HG03025 (cell line): ENCODE data around the gene DLGAP5.
A peak's percentile ranks its signal among the peaks of the same experiment; 100 is the strongest.

Source experiments
- ATAC-seq: cut with Tn5 transposase; IDR thresholded peaks from one replicate; pipeline ENCODE4 v1.9.1; 2021; ENCODE audit warnings: mild to moderate bottlenecking, moderate library complexity; ENCODE audit not compliant: unreplicated experiment, low FRiP score

Gene DLGAP5

DNA sequence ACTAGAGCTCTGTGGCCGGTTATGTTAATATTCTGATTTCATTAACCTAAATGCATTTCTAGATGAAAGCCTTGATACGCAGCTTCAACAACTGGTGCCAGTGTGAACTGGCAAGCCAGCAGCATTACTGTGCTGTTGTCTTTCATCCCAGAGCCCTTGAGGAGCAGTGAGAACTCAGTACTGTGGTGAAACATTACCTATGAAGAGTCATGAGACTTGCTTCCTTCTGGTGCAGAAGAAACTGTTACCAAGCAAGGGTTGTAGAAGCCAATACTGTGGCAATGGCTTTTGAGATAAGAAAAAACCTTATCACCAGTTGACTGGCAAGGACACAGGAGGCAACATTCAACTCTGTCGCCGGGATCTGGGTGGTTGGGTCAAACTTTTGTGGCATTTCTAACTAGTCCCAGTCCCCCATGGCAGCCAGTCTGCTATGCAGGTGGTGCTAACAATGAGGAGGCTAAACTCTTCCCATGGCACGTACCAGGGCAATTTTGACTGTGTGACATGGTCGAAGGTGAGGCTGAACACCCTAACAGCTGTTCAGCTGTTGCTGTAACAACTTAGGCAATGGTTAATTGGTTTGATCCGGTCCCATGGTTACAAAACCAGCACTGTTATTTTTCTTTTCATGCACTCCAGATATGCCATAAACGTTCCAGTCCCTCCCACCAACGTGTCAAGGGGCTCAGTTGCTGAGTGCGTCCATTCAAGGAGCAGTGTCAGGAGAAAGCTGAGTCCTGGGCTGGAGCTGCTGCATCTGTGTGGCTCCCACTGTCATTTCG is 74.9 kb downstream of the DLGAP5 start:
- no peak for ATAC-seq

DNA sequence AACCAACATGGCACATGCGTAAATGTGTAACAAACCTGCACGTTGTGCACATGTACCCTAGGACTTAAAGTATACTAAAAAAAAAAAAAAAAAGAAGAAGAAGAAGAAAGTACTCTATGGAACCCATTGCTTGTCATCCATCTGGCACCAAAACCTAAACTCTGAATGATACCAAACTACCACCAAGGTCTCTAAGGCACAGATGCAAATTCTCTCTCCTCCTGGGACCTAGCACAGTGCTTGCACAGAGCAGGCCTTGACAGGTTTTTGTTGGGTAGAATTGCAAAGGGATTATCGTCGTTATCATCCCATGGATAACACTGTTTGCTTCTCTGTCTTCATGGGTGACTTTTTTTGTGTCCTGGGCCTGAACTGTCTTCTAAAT is 75.5 kb downstream of the DLGAP5 start:
- no peak for ATAC-seq

DNA sequence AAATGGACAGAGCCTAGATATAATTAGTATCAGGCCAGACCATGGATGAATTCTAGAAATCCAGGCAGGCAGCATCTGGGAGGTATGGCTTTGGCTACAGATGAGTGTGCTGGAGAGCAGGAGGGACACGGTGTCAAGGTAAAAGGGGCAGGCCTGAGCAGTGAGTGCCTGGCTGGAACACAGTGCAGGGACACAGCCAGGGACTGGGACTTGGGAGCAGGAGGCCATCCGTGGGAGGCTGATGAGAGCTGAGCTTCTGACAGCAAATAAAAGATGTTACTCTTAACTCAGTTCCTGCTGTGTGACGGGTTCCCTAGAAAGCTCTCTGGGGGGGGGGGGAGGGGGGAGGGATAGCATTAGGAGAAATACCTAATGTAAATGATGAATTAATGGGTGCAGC is 75.9 kb downstream of the DLGAP5 start:
- no peak for ATAC-seq

DNA sequence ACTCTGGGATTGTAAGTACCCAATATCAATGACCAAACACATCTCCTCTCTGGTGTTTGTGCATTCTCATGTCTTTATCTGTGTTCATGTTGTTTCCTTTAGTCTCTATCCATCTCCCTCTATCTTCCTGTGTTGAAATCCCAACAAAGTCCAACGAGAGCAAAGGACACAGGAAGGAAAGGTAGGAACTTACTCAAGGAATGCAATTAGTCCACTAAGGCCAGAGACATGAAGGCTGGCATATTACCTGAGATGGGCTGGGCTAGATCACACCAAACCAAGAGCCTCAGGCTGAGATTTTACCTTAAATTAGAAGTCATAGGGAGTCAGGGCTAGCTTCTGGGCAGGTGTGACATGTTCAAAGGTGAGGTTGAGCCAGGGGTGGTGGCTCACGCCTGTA is 76.7 kb downstream of the DLGAP5 start:
- no peak for ATAC-seq

DNA sequence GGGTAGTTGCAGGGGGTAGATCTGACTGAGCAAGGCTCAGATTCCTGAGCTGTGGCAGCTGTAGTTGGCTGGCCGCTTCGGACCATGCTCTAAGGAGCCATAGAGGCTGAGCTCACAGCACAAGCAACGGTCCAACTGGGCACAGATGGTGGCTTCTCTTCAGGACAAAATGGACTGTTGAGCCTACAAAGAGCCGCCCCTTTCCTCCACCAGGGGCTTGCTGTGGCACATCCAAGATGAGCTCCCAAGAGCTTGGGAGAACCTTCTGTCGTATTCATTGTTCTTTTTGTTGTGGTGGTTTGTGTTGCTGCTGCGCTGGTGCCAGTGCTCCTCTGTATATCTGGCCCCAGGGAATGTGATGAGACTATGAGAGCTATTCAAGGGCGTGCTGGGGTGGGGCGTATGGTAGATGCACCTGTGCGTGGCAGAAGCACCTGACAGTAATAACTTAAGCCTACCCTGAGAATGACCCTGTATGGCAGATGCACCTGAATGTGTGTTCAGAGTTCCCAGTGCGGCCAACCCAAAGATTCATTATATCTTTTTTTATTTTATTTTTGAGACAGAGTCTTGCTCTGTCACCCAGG is 80.2 kb downstream of the DLGAP5 start:
- ATAC-seq: no peak

DNA sequence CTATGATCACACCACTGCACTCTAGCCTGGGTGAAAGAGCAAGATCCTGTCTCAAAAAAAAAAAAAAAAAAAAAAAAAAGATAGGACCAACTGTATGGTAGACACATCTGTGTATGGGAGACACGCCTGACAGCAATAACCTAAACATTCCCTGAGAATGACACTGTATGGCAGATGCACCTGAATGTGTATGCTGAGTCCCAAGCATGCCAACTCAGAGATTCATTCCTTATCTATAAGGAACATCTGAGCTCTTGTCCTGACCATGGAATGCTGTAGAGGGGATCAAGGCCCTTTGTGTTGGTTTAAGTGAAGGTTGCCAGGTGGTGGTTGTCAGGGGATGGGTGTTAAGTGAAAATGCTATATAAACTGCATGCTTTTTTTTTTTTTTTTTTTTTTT is 81.5 kb downstream of the DLGAP5 start:
- ATAC-seq: no peak

DNA sequence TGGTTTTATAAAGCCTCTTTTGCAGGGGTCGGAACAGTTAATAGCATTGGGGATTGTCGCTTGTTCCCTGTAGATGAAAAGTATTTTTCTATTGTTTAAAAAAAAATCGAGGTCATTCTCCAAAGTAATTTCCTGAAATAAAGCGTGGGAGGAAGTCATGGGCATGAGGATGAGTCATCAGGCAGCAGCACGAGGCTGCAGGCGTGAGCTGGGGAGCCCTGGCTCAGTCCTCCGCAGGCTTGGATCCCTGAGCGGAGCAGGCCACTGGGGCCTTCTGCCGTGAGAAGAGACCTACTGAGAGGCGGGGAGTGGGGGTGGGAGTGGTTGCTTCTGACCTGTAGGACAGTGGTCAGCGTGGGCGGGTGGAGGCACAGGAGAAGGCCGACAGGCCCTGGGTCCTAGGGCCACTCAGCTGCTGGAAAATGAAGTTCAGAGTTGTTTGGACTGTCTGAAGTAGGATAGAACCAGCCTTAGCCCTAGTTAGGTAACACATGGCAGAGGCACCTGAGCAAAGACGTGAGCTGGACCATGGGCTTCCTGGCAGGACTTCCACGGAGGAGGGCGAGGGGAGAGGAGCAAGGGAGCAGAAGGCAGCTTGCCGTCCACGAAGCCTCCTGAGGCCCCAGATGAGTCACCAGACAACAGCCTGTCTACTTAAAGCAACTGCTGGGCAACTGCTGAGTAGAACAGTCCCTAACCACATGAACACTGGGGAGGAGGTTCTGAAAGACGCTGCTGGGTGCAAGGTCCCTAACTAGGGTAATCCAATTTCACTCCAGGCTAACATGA is 83.4 kb downstream of the DLGAP5 start:
- no peak for ATAC-seq

DNA sequence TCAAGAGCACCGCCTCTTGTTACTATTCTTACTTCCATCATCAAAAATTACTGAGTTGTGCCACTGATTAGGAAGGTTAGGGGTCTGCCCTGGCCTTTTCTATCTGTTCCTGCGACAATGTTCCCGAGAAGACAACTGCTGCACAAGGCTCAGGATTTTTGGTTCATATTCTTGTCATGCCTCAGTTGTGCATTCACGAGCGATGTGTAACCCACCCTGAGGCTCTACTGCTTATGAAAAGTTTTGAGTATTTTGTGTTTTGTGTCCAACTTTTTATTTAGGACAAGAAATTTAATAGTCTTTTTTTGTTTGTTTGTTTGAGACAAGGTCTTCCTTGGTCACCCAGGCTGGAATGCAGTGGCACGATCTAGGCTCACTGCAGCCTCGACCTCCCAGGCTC is 85.4 kb downstream of the DLGAP5 start:
- no peak for ATAC-seq

DNA sequence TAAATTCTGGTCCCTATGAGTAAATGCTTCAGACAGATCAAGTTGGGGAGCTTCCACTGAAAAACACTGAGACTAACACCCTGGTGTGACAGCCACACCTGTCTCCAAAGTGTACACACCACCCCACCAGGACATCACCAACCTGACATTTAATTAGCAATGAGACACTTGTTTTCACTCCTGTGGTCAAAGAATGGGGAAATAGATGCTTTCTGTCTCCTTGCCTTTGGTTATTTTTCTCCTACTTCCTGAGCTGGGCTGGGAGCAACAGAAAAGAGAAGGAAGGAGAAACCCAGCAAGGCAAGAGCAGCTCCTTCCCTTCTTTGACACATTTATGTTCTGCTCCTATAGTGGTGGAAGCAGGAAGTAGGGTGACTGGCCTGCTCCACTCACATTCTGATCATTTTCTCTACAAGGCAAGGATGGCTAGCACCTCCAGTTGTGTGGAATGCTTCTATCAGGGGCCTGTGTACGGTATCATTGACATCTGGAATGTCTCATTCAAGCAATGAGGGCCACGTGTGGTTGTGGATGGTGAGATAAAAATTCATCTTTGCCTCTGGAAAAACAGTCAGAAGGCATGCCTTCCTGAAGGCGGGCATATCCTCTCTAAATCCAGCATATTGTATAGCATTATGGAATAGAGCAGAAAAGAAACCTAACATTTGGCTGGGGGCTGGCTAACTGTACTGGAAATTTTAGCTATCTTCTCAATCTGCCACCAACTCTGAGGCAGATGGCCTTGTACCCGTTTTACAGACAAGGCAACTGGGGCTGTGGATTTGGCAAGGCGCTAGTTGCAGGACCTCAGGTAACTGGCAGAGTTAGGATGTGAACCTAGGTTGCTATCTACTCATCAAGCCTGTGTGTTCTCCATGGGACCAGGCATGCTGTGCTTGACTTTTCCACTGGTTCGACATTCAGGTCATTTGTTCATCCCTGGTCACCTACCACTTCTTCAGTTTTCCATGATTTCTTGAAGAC is 87.1 kb downstream of the DLGAP5 start:
- no peak for ATAC-seq

DNA sequence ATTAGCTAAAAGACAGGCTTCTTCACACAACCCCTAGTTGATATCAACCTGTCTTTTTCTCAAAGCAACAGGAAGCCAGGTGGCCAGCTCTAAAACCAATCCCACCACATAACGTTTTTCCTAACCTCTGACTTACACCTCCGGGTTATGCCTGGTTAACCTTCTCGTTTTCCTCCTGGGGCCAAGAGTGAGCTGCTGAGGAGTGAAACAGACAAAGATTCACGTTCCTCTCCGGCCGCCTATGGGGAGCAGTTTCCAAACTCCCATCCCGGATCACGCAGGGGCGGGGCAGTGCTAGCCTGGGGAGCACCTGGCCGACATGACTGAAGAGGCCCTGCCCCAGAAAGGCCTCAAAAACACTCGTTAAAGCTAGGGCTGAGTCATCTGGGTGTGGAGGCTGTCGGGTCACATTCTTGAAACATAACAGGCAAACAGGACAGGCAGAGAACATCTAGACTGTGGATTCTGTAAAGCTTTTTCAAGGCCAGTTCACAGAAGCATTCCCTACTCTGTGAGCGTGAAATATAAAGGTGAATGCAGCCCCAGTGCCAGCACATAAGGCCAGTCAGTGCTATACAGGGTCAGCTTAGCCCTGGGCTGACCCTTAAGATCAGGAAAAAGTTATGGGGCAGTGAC is 88.3 kb downstream of the DLGAP5 start:
- ATAC-seq: peak; percentile 32

DNA sequence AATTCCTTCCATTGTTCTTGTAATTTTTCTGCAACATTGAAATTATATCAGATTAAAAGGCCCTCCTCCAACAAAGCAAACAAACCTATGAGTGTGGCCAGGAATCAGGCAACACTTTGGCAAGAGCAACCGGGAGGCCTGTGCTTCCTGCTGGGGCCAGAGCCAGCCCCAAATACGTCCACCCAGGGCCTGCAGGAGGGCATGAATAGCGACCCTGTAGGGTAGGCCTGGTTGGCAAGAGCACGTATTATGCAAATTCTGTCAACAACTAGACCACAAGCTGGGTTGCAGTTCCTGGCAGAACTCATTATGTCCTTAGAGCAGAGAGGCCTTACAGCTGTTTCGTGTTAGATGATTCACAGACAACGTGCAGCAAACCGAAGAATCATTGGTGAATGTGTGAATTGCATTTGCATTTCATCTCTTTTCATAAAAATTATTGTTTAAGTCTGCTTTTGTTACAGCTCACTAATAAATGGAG is 89.2 kb downstream of the DLGAP5 start:
- ATAC-seq: peak; percentile 51

DNA sequence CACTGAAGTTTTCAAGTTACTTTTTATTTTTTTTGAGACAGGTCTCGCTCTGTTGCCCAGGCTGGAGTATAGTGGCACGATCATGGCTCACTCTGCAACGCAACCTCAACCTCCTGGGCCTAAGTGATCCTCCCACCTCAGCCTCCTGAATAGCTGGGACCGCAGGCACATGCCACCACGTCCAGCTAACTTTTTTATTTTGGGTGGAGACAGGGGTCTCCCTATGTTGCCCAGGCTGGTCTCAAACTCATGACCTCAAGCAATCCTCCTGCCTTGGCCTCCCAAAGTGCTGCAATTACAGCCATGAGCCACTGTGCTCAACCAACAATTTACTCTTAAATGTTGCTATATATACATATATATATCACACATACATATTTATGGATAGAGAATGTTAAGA is 89.7 kb downstream of the DLGAP5 start:
- no peak for ATAC-seq

DNA sequence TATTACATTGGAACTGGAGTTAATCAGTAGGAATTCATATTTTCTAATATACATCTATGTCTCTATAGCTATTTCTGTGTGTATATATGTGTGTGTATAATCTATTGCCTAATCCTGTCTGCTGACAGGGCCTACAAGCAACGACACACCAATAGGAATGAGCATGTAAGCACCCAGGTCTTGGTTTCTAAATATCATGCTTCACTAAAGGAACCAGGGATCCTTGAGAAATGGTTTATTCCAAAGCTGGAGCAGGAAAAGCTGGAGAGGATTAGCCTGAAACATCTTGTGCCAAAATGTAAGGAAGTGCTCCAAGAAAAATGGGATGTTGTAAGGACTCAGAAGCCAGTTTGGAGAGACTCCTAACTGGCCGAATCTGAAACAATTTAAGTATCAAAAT is 91.6 kb downstream of the DLGAP5 start:
- no peak for ATAC-seq

DNA sequence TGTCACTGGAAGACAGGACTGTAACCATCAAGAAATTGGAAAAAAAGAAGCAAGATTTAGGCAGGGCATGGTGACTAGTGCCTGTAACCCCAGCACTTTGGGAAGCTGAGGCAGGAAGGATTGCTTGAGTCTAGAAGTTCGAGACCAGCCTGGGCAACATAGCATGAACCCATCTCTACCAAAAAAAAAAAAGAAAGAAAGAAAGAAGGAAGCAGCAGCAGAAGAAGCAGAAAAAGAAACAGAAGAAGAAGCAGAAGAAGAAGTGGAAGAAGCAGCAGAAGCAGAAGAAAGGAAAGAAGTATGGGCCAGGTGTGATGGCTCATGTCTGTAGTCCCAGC is 92.9 kb downstream of the DLGAP5 start:
- no peak for ATAC-seq
